IMR-90 (cell line): Measurements from ENCODE around the gene SLC7A9. TPM values are rescaled to one million over a fixed set of nuclear protein-coding genes. Genes with fewer than 3 reads are reported as not detected.

Source experiments
- ATAC-seq: fragments of 200-7000 bp; cut with Tn5 transposase; 2 replicates; pipeline ENCODE4 v1.9.1; 2020; ENCODE audit warnings: low read depth, mild to moderate bottlenecking, moderate library complexity
- BruUV-seq: library from RNA; stranded (reverse); fragments of 400-500 nt; replicated peaks from 2 replicates; lab custom pipeline; 2021; lab: Mats Ljungman, UMichigan
- CTCF ChIA-PET: fragments of 300-600 bp; formaldehyde crosslinking; extraction: SDS; loops from one replicate; lab custom pipeline; 2021; ENCODE audit warnings: antibody characterized with exemption; lab: Yijun Ruan, JAX
- POLR2A ChIA-PET: fragments of 300-600 bp; sonication (Branson Sonifier 250); formaldehyde crosslinking; loops from one replicate; lab custom pipeline; 2022; ENCODE audit warnings: antibody characterized with exemption; ENCODE audit not compliant: unreplicated experiment; lab: Charles Lee
- DNase-seq: peaks from one replicate; pipeline ENCODE4 v3.0.0; 2013
- H2AFZ ChIP-seq: replicated peaks from 2 replicates; pipeline ENCODE3; 2013; ENCODE audit warnings: low read length, mild to moderate bottlenecking; ENCODE audit not compliant: poor library complexity
- H2AK5ac ChIP-seq: 2 replicates; pipeline ENCODE4 v1.6.1; 2013; ENCODE audit warnings: low read depth, low read length, inconsistent platforms
- H2AK9ac ChIP-seq: replicated peaks from 2 replicates; pipeline ENCODE3; 2013; ENCODE audit warnings: mild to moderate bottlenecking, low read depth, low read length, moderate library complexity; ENCODE audit not compliant: poor library complexity
- H2BK120ac ChIP-seq: 2 replicates; pipeline ENCODE4 v1.6.1; 2013; ENCODE audit warnings: low read depth, low read length, inconsistent platforms
- H2BK15ac ChIP-seq: 3 replicates; pipeline ENCODE4 v1.6.1; 2013; ENCODE audit warnings: low read depth, low read length, inconsistent platforms
- H2BK20ac ChIP-seq: 2 replicates; pipeline ENCODE4 v1.6.1; 2013; ENCODE audit warnings: low read depth, mild to moderate bottlenecking, inconsistent platforms, low read length, moderate library complexity
- H2BK5ac ChIP-seq: 2 replicates; pipeline ENCODE4 v1.6.1; 2013; ENCODE audit warnings: mild to moderate bottlenecking, low read depth, low read length, inconsistent platforms; ENCODE audit not compliant: poor library complexity, severe bottlenecking
- H3K14ac ChIP-seq: replicated peaks from 2 replicates; pipeline ENCODE4 v1.6.1; 2013; ENCODE audit warnings: low read depth, low read length, inconsistent platforms
- H3K18ac ChIP-seq: 2 replicates; pipeline ENCODE4 v1.6.1; 2013; ENCODE audit warnings: low read depth, low read length, control low read depth
- H3K23ac ChIP-seq: 2 replicates; pipeline ENCODE4 v1.6.1; 2013; ENCODE audit warnings: low read depth, low read length, inconsistent platforms
- H3K27ac ChIP-seq: 2 replicates; pipeline ENCODE4 v1.5.1; 2013; ENCODE audit warnings: mild to moderate bottlenecking, control low read depth, low read length; ENCODE audit not compliant: insufficient read depth
- H3K27me3 ChIP-seq: 2 replicates; pipeline ENCODE4 v1.6.1; 2013; ENCODE audit warnings: low read length; ENCODE audit not compliant: control insufficient read depth, insufficient read depth
- H3K36me3 ChIP-seq: 2 replicates; pipeline ENCODE4 v1.6.1; 2013; ENCODE audit warnings: low read length, mixed read lengths; ENCODE audit not compliant: control insufficient read depth, insufficient read depth
- H3K4ac ChIP-seq: 2 replicates; pipeline ENCODE4 v1.6.1; 2013; ENCODE audit warnings: low read depth, low read length, inconsistent platforms
- H3K4me1 ChIP-seq: 2 replicates; pipeline ENCODE4 v1.6.1; 2013; ENCODE audit warnings: low read length, mixed read lengths; ENCODE audit not compliant: control insufficient read depth, insufficient read depth
- H3K4me2 ChIP-seq: 2 replicates; pipeline ENCODE4 v1.6.1; 2013; ENCODE audit warnings: low read depth, mild to moderate bottlenecking, control low read depth, low read length, moderate library complexity
- H3K4me3 ChIP-seq: 2 replicates; pipeline ENCODE4 v1.5.1; 2013; ENCODE audit warnings: low read depth, mild to moderate bottlenecking, control low read depth, low read length, moderate library complexity; ENCODE audit not compliant: insufficient read depth
- H3K56ac ChIP-seq: 2 replicates; pipeline ENCODE4 v1.6.1; 2013; ENCODE audit warnings: low read length, inconsistent platforms; ENCODE audit not compliant: insufficient read depth; ENCODE audit errors: extremely low read depth
- H3K79me1 ChIP-seq, 2 experiments: 2 replicates each; pipeline ENCODE4 v1.6.1; 2013; ENCODE audit warnings: low read length in 2 of 2, inconsistent platforms in 1 of 2, low read depth in 1 of 2
- H3K9ac ChIP-seq: 2 replicates; pipeline ENCODE4 v1.6.1; 2013; ENCODE audit warnings: low read depth, low read length, control low read depth
- H3K9me1 ChIP-seq: 2 replicates; pipeline ENCODE4 v1.6.1; 2013; ENCODE audit warnings: low read length, inconsistent platforms; ENCODE audit not compliant: insufficient read depth
- H3K9me3 ChIP-seq: 2 replicates; pipeline ENCODE4 v1.6.1; 2013; ENCODE audit warnings: low read length; ENCODE audit not compliant: control insufficient read depth, insufficient read depth
- H4K20me1 ChIP-seq: 2 replicates; pipeline ENCODE4 v1.6.1; 2013; ENCODE audit warnings: low read length, inconsistent platforms; ENCODE audit not compliant: insufficient read depth
- H4K5ac ChIP-seq: 2 replicates; pipeline ENCODE4 v1.6.1; 2013; ENCODE audit warnings: mild to moderate bottlenecking, low read depth, low read length, control low read depth
- H4K8ac ChIP-seq, 2 experiments: 2 replicates each; pipeline ENCODE4 v1.6.1; 2013; ENCODE audit warnings: low read depth in 2 of 2, low read length in 2 of 2, control low read depth in 1 of 2, inconsistent platforms in 1 of 2
- H4K91ac ChIP-seq: 2 replicates; pipeline ENCODE4 v1.6.1; 2013; ENCODE audit warnings: low read depth, low read length, inconsistent platforms; ENCODE audit not compliant: insufficient read depth
- BHLHE40 ChIP-seq: fragments of 150-350 bp; IDR thresholded peaks from 2 replicates; pipeline ENCODE4 v1.6.1; 2016; ENCODE audit warnings: mild to moderate bottlenecking, low read depth, low read length
- SMC3 ChIP-seq: fragments of 150-350 bp; IDR thresholded peaks from 2 replicates; pipeline ENCODE4 v1.6.1; 2016; ENCODE audit warnings: low read depth, mild to moderate bottlenecking, antibody characterized with exemption, low read length, moderate library complexity
- WGBS, 2 experiments: methylation state at CpG; one replicate each; pipeline versions ENCODE4 v1.1.5 to v1.1.7; 2013; ENCODE audit warnings: missing lambda C conversion rate in 2 of 2; ENCODE audit not compliant: insufficient read length in 1 of 2; ENCODE audit errors: extremely low coverage in 2 of 2; 5-methylcytosine and 5-hydroxymethylcytosine counted together
- dilution Hi-C: fragments of 300-500 bp; cut with HindIII; formaldehyde crosslinking; loops from one replicate; pipeline ENCODE4 v1.14.3; 2018; ENCODE audit warnings: low sequenced_read_pairs; ENCODE audit not compliant: unreplicated experiment
- in situ Hi-C: fragments of 300-500 bp; cut with MboI; formaldehyde crosslinking; loops from 3 replicates; pipeline ENCODE4 v1.14.3; 2019; ENCODE audit warnings: low sequenced_read_pairs, inconsistent platforms, mixed read lengths
- intact Hi-C: fragments of 100-400 bp; cut with micrococcal nuclease; formaldehyde crosslinking; loops from 2 replicates; pipeline ENCODE4 v1.10.0; 2022
- polyA plus RNA-seq, 3 experiments: library from polyadenylated mRNA; depleted of rRNA; stranded (reverse); fragments of >200 nt; gene quantifications; 2 replicates each; pipeline ENCODE4 v1.2.3, GENCODE V29; 2012; ENCODE audit warnings: low replicate concordance in 1 of 3
- total RNA-seq: library from RNA; depleted of rRNA; stranded (reverse); fragments of >200 nt; gene quantifications from 2 replicates; pipeline ENCODE4 v1.2.3, GENCODE V29; 2012

The SLC7A9 gene
- total and polyA plus RNA-seq, 2 of the 4 experiments (the other 2 are of a cell fraction) = not detected

DNA sequence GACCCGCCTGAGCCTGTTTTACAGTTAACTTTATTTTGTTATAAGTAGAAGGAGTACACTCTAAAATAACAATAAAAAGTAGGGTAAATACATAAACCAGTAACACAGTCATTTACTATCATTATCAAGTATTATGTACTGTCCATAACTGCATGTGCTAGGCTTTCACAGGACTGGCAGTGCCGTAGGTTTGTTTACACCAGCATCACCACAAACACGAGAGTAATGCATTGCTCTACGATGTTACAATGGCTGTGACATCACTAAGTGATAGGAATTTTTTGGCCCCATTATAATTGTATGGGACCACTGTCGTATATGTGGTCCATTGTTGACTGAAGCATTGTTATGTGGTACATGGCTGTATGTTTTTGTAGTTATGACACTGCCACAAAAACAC is 41.3 kb upstream of the SLC7A9 start:
- POLR2A ChIA-PET = no interaction called here
- no peak overlapping the region for H3K4ac ChIP-seq
- ATAC-seq (no peak), DNase-seq (peak; percentile 12)
- H3K27me3 ChIP-seq = no peaks in the 10 kb centered on the region
- intact Hi-C loops (no loop called here), dilution Hi-C loops (no loop called here), in situ Hi-C loops (no loop called here)
- no peak overlapping the region for H4K8ac ChIP-seq
- no peak overlapping the region for H4K5ac ChIP-seq
- no peak overlapping the region for H3K9ac ChIP-seq
- no peak overlapping the region for H3K4me2 ChIP-seq
- H3K4me1 ChIP-seq = no peaks in the 10 kb centered on the region
- no peak overlapping the region for H2BK120ac ChIP-seq
- no peaks in the 10 kb centered on the region for H3K9me3 ChIP-seq
- H2AK5ac ChIP-seq = no peak overlapping the region
- no peak overlapping the region for H3K18ac ChIP-seq
- H3K36me3 ChIP-seq = peaks cover 26% of the 10 kb centered on the region
- no peak overlapping the region for H3K27ac ChIP-seq
- CTCF ChIA-PET = no interaction called here
- no peak overlapping the region for H3K14ac ChIP-seq
- no peak for TF ChIP-seq BHLHE40
- TF ChIP-seq SMC3 = no peak
- H3K23ac ChIP-seq = no peak overlapping the region
- H4K20me1 ChIP-seq = no peaks in the 10 kb centered on the region
- no peak overlapping the region for H2BK20ac ChIP-seq
- H3K4me3 ChIP-seq = no peak overlapping the region
- H2AK9ac ChIP-seq = no peak overlapping the region
- H4K91ac ChIP-seq = no peak overlapping the region
- H3K79me1 ChIP-seq = no peaks in the 10 kb centered on the region
- no CpG with 5 or more reads among the region's 5 CpGs for WGBS, 2 experiments
- H2BK5ac ChIP-seq = no peak overlapping the region
- H2BK15ac ChIP-seq = no peak overlapping the region
- no peak overlapping the region for H3K56ac ChIP-seq
- no peak overlapping the region for H2AFZ ChIP-seq
- 0 out of 2 replicates have a peak, but pooled peaks cover 2% of the 10 kb centered on the region for H3K9me1 ChIP-seq
- BruUV-seq = no TSS peak
